K562 (cell line): ENCODE results near the gene EBF4. TPM values are rescaled to one million over a fixed set of nuclear protein-coding genes. Genes with fewer than 3 reads are reported as not detected.

Source experiments
- EP400 ChIP-seq: fragments of 450-650 bp; IDR thresholded peaks from 2 replicates; pipeline ENCODE4 v1.6.1; 2017; ENCODE audit warnings: antibody characterized with exemption, mild to moderate bottlenecking, moderate library complexity
- IRF2 ChIP-seq: sonication (generic); formaldehyde crosslinking; IDR thresholded peaks from 2 replicates; pipeline ENCODE4 v1.8.1; 2022; ENCODE audit warnings: mild to moderate bottlenecking, missing genetic modification reagents
- MYNN ChIP-seq, 2 experiments: sonication (generic); formaldehyde crosslinking in 1 of 2; IDR thresholded peaks; 2 replicates each; pipeline versions ENCODE4 v1.5.0 to v1.6.1; 2016 to 2020; ENCODE audit warnings: antibody characterized with exemption in 1 of 2, missing genetic modification reagents in 1 of 2
- SP1 ChIP-seq: sonication (generic); formaldehyde crosslinking; IDR thresholded peaks from 2 replicates; pipeline ENCODE4 v1.8.1; 2022; ENCODE audit warnings: mild to moderate bottlenecking, missing genetic modification reagents
- ZNF282 ChIP-seq: sonication (generic); formaldehyde crosslinking; IDR thresholded peaks from 2 replicates; pipeline ENCODE4 v1.8.1; 2023; ENCODE audit warnings: missing genetic modification reagents
- polyA plus RNA-seq, 8 experiments: library from polyadenylated mRNA; depleted of rRNA in 4 of 8; stranded (reverse) in 5 of 8; unstranded in 3 of 8; fragments of >200 nt; fragmentation: Nextera tagmentation in 2 of 8; fragmentation: Illumina TruSeq in 1 of 8; extraction: Ambion mirVana in 2 of 8; extraction: Trizol in 1 of 8; gene quantifications; 2 replicates each; pipeline versions ENCODE4 v1.2.1 to v1.2.3, GENCODE V29; 2011 to 2014; ENCODE audit warnings: inconsistent platforms in 1 of 8, missing spikeins in 1 of 8
- total RNA-seq, 7 experiments: library from RNA; depleted of rRNA in 6 of 7; stranded (reverse); fragments of >200 nt in 6 of 7; fragmentation: Illumina TruSeq in 2 of 7; extraction: Trizol in 2 of 7; gene quantifications; 2 replicates each; pipeline versions ENCODE4 v1.2.1 to v1.2.3, GENCODE V29; 2011 to 2021; ENCODE audit warnings: low replicate concordance in 1 of 7
- TF ChIP-seq, protein P1 (sequence below): sonication (generic); formaldehyde crosslinking; IDR thresholded peaks from 2 replicates; pipeline ENCODE4 v1.8.0; 2023; ENCODE audit warnings: mild to moderate bottlenecking, missing genetic modification reagents
- TF ChIP-seq, protein P2 (sequence below): sonication (generic); formaldehyde crosslinking; IDR thresholded peaks from 2 replicates; pipeline ENCODE4 v1.5.0; 2020; ENCODE audit warnings: missing genetic modification reagents

The EBF4 gene
- total and polyA plus RNA-seq, 9 of the 15 experiments (the other 6 are each of a cell fraction or from before 2014, with no cell fraction given) = 0.09 TPM; not detected in 8

DNA sequence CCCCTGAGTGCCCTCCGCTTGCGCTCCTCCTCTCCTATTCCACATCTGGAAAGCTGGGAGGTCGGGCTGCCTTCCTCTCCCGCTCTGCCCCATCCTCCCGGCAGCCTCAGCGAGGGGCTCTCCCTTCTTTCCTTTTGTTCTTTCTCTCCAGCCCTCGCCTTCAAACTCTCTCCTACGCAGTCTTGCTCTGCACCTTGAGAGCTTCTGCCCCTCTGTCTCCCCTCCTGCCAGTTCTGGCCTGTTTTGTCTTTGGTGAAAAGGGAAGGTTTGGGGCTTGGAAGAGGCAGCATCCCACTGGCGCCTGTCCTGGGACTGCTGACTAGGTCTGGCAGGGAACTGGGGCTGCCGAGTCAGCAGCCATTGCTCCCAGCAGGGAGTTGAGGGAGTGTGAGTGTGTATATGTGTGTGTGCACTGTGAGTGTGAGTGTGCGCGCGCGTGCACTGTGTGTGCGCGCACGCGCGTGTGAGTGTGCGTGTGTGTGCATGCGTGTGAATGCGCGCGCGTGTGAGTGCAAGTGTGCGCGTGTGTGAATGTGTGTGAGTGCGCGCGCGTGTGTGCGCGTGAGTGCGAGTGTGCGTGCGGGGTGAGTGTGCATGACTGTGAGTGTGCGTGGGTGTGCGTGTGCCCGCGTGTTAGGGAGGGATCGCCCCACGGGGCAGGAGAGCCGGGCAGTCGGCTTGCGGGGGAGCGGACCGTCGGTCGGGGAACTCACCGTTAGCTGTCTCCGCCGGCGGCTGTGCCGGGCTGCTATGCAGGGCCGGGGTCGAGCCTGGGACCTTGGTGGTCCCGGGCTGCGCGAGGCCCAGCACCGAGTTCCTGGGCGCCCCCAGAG, 107.3 kb downstream of the EBF4 start (continued):
- TF ChIP-seq, protein P1, sequence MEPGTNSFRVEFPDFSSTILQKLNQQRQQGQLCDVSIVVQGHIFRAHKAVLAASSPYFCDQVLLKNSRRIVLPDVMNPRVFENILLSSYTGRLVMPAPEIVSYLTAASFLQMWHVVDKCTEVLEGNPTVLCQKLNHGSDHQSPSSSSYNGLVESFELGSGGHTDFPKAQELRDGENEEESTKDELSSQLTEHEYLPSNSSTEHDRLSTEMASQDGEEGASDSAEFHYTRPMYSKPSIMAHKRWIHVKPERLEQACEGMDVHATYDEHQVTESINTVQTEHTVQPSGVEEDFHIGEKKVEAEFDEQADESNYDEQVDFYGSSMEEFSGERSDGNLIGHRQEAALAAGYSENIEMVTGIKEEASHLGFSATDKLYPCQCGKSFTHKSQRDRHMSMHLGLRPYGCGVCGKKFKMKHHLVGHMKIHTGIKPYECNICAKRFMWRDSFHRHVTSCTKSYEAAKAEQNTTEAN (CRISPR knock-in tag) = peak; percentile 99
- no peak for TF ChIP-seq EP400
- TF ChIP-seq, protein P2, sequence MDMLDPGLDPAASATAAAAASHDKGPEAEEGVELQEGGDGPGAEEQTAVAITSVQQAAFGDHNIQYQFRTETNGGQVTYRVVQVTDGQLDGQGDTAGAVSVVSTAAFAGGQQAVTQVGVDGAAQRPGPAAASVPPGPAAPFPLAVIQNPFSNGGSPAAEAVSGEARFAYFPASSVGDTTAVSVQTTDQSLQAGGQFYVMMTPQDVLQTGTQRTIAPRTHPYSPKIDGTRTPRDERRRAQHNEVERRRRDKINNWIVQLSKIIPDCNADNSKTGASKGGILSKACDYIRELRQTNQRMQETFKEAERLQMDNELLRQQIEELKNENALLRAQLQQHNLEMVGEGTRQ = no peak
- TF ChIP-seq MYNN (IDR thresholded peaks at IDR 0.05) = peak; percentile 81; the same call in 1 of the 2 replicates
- TF ChIP-seq MYNN (CRISPR knock-in tag; IDR thresholded peaks at IDR 0.05) = no peak
- no peak for TF ChIP-seq SP1 (CRISPR knock-in tag)
- TF ChIP-seq ZNF282 (CRISPR knock-in tag) = 0 out of 2 replicates have a peak, but pooled peaks have one; percentile 60
- 0 out of 2 replicates have a peak, but pooled peaks have one; percentile 59 for TF ChIP-seq IRF2
- TF ChIP-seq, all 486 proteins: peak for 9
